NB4 (cell line): ENCODE data around the gene TRIM31.

ENCODE experiments used
- CTCF ChIP-seq: IDR thresholded peaks from one replicate; pipeline ENCODE4 v1.5.1; 2012; ENCODE audit warnings: low read depth, low read length
- MAX ChIP-seq: IDR thresholded peaks from 2 replicates; pipeline ENCODE4 v1.6.1; 2011; ENCODE audit warnings: low read depth, low read length
- MYC ChIP-seq: IDR thresholded peaks from 2 replicates; pipeline ENCODE4 v1.6.1; 2011; ENCODE audit warnings: low read depth, low read length
- POLR2A ChIP-seq: IDR thresholded peaks from 2 replicates; pipeline ENCODE4 v1.6.1; 2011; ENCODE audit warnings: mild to moderate bottlenecking; ENCODE audit not compliant: insufficient read length; ENCODE audit errors: extremely low read depth

GRCh38 chr6:30092852-30093543 is 19.9 kb downstream of the TRIM31 start:
- TF ChIP-seq CTCF (no peak), MAX (no peak), POLR2A (no peak), MYC (no peak)
